HG03196 (cell line): ENCODE measurements around the gene EPG5.

Experiments used
- ATAC-seq: cut with Tn5 transposase; IDR thresholded peaks from one replicate; pipeline ENCODE4 v1.9.1; 2021; ENCODE audit not compliant: unreplicated experiment

The EPG5 gene

GRCh38 chr18:45923138-45923537 lies 44.0 kb downstream of the EPG5 start:
- no peak for ATAC-seq

GRCh38 chr18:45920367-45920766 lies 46.8 kb downstream of the EPG5 start:
- no peak for ATAC-seq

- no peak for ATAC-seq
Measured at GRCh38 chr18:45916302-45916701, 50.8 kb downstream of the EPG5 start.

GRCh38 chr18:45913276-45913675 lies 53.9 kb downstream of the EPG5 start:
- no peak for ATAC-seq

GRCh38 chr18:45910405-45911023 lies 56.6 kb downstream of the EPG5 start:
- ATAC-seq = peak; percentile 55

- ATAC-seq = no peak
Measured at GRCh38 chr18:45901654-45902210, 65.4 kb downstream of the EPG5 start.

- no peak for ATAC-seq
Measured at GRCh38 chr18:45900623-45901022, 66.5 kb downstream of the EPG5 start.

- ATAC-seq = no peak
Measured at GRCh38 chr18:45896991-45897390, 70.1 kb downstream of the EPG5 start.

- no peak for ATAC-seq
Measured at GRCh38 chr18:45896452-45896851, 70.7 kb downstream of the EPG5 start.

- no peak for ATAC-seq
Measured at GRCh38 chr18:45895339-45895738, 71.8 kb downstream of the EPG5 start.

GRCh38 chr18:45894818-45895217 lies 72.3 kb downstream of the EPG5 start:
- ATAC-seq = no peak

GRCh38 chr18:45891806-45892205 lies 75.3 kb downstream of the EPG5 start:
- ATAC-seq = no peak

GRCh38 chr18:45890606-45891005 lies 76.5 kb downstream of the EPG5 start:
- ATAC-seq = no peak

- ATAC-seq = no peak
Measured at GRCh38 chr18:45889419-45890064, 77.6 kb downstream of the EPG5 start.

GRCh38 chr18:45887585-45887984 lies 79.5 kb downstream of the EPG5 start:
- no peak for ATAC-seq

- ATAC-seq = no peak
Measured at GRCh38 chr18:45880876-45881558, 86.1 kb downstream of the EPG5 start.

GRCh38 chr18:45879681-45880655 lies 87.2 kb downstream of the EPG5 start:
- ATAC-seq = peak; percentile 77

- ATAC-seq = no peak
Measured at GRCh38 chr18:45877403-45877802, 89.7 kb downstream of the EPG5 start.

GRCh38 chr18:45876161-45876560 lies 91.0 kb downstream of the EPG5 start:
- no peak for ATAC-seq

GRCh38 chr18:45874491-45875184 lies 92.5 kb downstream of the EPG5 start:
- ATAC-seq = peak; percentile 80
